NCI-H1048 (cell line): ENCODE measurements around the gene FOXP4.

ENCODE experiments used
- DNase-seq: peaks from one replicate; lab custom pipeline; 2025; lab: John Stamatoyannopoulos, UW

Gene FOXP4

DNA sequence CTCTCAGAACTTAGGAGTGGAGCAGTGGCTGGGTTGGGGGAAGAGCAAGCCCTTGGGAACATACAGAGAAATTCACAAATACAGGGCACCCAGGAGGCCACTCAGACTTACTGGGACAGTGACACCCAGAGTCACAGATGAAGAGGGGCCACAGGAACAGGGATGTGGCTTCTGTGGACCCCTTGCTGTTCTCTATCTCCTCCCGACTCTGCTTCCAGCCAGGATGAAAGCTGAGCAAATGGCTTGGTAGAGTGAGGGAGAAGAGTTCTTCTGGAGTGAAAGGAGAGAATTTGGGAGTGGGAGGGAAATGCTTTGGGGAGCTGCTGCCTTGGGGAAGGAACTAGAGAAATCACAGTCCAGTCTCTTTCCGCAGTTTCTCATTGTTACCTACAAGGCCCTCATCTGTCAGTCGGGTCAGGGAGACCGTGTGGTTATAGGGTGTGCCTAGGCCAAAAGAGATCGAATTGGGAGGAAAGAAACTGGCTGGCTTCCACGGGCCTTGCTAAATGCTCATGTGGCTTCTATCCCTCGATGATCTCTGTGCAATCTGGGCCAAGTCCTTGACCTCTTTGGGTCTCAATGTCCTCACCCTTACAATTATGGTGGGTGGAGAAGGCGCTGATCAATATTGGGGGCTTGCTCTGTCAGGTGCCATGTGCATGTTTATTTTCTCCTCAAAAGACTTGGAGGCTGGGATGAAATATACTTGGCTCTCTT lies 17.0 kb downstream of the FOXP4 start:
- no peak for DNase-seq

DNA sequence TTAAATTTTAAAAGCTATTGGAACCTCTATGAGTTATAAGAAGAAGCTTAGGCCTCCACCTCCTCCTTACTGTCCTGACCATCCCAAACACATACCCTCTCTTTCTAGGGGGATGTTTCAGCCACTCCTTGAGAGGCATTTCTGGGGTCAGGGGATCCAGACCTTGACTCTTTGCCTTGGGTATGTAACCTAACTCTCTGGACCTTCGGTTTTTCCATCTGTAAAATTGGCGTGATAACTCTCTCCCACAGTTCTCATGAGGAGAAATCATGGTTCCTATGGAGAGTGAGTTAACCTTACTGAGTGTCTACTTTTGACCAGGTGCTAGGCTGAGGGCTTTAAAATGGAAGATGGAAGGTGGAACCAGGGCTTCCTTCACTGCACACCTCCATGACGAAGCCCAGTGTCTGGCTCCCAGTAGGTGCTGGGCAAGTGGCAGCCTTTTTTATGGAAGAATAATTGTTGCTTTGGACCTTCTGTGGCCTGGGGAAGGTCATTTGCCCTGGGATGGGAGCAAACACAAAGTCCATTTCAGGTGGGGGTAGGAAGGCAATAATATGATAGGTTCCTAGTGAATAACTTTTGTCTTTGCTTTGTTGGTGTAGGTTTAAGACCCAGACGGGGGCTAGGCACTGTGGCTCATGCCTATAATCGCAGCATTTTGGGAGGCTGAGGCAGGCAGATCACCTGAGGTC lies 18.4 kb downstream of the FOXP4 start:
- no peak for DNase-seq

DNA sequence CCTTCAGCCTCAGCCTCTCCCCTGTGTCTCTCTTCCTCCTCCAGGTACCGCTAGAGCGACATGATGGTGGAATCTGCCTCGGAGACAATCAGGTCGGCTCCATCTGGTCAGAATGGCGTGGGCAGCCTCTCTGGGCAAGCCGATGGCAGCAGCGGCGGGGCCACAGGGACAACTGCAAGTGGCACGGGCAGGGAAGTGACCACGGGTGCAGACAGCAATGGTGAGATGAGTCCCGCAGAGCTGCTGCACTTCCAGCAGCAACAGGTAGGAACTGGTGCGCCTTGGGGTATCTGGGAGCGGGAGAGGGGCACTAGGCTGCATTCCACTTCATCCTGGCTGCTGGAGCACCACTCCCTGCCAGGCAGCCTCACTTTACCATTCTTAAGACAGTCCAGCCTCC lies 19.5 kb downstream of the FOXP4 start:
- no peak for DNase-seq

DNA sequence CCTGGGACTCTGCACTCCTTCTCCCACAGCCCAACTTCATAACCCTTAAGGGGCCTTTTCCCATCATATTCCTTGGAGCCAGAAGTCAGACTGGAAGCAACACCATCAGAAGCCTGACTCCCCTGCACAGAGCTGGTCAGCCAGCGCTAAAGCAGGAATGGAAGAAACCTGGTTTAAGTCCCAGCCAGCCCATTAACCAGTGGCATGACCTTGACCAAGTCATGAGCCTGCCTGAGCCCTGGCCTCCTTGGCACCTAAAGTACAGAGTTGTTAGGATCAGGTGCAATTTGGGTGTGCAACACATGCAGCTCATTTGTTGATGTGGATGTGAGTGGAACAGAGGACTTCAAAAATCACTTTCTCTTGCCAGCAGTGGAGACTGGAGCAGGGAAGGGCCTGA lies 20.8 kb downstream of the FOXP4 start:
- DNase-seq = no peak

DNA sequence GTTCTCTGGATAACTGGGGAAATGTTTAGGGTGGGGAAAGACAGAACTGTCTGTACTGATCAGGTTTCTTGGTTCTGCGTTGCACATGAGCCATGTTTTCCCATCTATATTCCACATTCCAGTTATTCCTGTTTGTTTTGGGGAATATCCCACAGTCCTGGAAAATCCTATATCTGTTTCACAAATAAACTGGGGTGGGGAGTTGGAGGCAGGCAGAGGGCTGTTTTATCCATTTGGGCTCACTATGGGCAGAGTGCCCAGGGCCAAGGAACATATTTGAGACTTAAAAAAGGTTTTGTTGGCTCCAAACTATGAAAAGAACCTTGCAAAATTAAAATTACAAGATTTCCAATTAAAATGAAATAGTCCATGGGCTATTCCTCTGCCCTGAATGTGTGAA lies 21.5 kb downstream of the FOXP4 start:
- no peak for DNase-seq

DNA sequence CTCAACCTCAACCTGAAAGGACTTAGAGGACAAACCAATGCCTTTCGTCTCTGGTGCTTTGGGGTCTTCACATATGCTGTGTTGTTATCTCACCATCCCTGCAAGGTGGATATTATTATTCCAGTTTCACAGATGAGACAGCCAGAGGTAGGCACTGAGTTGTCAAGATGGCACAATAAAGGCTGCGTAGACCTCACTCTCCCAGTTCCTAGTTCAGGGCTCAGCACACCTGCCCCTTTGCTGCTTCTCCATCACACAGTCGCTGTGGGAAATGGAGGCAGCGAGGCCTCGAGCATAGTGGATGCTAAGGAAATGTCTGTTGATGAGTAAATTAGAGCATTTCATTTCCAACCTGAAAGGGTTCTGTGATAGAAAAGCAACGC lies 22.0 kb downstream of the FOXP4 start:
- no peak for DNase-seq

DNA sequence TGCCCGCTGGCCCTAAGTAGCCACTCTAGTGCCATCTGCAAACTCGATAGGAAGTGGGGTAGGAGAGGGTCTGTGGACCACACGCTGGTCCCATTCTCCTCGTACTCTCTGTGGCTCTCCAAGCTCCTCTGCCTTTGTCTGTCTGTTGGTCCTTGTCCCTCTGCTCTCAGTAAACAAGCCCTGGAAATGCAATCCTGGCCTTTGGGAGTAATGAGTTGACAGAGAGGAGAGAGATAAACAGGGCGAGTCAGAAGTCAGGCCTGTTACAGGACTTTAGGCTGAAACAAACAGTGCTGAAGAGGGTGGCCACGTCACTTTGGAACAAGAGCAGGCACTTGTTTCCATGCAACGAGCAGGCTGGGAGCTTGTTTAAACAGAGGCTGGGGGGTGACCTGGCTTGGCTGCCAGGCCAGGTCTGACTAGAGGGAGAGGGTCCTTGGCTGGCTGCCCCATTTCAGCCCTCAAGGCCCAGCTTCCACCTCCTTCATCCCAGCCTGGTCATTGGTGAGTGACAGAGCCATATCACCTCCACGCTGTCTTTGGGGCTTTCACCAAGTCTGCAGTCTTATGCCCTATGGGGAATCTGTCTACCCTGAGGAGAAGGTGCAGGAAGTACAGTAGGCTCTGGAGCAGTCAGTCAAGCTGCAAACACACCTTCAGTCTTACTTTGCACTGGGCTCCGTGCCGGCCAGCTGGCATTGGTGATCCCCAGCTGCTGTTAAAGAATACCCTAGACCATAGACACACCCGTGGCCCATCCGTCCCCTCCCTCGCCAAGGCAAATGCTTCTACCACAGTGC lies 22.6 kb downstream of the FOXP4 start:
- no peak for DNase-seq

DNA sequence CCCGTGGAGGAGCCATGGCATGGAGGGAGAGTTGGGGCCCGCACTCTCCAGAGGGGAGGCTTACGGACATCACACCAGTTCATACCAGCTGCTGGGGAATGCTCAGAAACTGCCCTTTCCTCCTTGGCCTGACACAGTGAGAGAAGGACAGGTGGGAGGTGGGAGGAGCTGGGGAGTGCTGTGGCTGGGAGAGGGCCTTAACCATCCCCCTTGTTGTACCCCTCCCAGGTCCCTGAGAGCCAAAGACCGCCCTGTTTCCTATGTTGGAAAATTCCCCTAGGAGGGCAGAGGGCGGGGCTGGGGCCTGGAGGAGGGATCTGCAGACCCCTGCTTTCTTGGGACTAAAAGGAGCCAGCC lies 24.1 kb downstream of the FOXP4 start:
- no peak for DNase-seq

DNA sequence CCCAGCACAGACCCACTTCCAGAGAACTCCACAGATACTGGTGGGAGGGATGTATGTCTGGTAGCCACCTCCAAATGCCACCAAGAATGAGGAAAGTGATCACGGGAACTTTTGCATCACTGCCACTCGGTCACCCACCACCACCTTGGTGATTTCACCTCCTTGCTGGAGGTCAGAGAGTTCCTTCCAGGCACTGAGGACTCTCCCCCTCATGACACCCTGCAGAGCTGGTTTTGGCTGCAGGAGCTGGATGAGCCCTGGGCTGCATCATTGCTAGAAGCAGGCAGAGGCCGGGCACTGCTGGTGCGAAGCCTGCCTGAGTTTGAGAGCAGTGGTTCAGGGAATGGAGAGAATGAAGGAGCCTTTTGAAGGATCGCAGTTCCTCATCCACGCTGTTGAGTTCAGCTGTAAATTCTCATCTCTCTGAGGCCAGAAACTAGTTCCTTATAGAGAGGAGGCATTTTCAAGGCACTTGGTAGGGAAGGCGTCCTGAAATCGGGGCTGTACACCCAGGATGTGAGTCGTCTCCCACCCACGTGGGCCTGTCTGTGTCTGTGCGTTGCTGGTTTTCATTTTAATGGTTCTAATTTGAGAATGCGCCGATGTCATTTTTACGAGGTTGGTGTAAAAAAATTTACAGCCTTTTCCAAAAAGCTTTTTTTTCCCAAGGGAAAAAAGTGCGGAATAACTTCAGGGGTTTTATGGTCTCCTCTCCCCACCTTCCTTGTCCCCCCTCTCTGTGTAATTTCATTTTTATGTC lies 25.0 kb downstream of the FOXP4 start:
- DNase-seq = no peak

DNA sequence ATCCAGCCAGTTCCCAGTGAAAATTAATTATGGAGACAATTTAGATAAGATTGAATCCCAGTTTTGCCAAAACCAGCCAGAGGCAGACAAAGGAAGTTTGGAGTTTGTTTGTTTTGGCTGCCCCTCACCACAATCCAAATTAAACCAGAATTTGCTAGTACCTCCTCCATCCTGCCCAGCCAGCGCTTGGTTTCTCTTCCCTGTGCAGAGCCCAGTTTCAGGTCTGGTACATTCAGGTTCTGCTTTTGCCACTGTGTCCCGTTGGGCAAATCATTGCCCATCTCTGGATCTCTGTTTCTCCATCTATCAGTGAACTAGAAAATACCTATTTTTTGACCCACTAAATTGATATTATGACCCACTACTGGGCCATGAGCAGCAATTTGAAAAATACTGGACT lies 26.4 kb downstream of the FOXP4 start:
- DNase-seq = no peak

DNA sequence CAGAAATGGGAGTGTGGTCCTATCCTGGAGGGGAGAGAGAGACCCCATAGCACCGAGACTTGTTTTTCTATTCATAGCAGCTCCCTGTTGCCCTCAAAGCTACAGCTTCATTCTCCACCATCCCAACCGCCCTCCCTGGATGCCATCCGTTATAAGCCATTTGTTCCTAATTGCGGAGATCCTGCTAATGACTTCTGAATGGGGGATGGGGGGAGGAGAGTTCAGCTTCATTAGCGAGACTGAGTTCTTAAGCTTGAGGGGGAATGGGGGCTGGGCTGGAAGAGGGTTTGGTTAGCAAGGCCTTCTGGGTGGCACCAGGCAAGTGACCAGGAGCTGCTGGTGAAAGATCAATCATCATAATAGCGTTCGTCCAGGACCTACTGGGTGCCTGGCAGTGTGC lies 27.1 kb downstream of the FOXP4 start:
- no peak for DNase-seq

DNA sequence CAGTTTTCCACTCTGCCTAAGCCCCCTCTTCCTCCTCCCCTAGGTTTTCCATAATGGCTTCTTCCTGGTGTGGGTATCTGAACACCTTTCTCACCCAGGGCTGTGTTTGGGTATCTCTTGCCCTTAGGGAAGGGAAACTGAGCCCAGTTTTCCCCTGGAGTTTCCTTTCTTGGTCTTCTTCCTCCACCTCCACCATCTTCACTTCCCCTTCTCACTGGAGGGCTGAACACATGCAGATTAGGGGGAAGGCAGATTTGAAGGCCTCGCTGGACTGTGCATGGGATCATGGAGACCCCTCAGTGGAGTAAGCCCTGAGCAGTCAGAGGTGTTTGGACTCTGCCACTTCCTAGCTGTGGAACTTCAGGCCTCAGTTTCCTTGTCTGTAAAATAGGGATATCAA lies 27.8 kb downstream of the FOXP4 start:
- DNase-seq = no peak

DNA sequence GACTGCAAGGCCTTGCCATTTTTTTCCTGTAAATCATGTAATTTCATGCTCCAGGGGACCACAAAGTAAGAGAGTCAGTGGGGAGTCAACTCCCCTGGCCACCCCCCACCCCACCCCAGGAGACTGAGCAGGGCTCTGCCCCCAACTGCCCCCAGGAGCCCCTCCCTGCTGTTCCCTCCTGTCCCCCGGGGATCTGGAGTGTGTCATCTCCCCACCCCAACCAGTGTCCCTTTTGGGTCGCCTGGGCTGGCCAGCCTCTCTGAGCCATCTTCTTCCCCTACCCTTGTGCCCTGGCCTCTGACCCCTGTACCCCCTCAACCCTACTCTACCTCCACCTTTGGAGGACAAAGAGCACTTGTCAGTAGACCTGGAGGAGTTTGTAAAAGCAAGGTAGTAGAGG lies 29.4 kb downstream of the FOXP4 start:
- DNase-seq = no peak

DNA sequence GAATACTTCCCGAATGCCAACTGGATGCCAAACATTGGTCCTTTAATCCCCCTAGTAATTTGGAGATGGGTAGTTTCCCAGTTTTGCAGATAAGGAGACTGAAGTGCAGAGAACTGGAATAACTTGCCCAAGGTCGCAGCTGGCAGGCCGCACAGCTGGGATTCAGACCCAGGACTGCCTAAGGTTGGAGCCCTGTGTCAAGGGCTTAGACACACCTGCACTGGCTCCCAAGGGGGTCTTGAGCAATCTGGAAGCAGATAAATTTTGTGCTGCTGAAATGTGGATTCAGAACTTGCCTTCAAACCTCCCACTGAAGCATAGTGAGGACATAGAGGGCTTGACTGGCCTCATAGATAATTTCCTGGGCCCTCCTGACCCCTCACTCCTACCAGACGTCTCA lies 30.5 kb downstream of the FOXP4 start:
- no peak for DNase-seq

DNA sequence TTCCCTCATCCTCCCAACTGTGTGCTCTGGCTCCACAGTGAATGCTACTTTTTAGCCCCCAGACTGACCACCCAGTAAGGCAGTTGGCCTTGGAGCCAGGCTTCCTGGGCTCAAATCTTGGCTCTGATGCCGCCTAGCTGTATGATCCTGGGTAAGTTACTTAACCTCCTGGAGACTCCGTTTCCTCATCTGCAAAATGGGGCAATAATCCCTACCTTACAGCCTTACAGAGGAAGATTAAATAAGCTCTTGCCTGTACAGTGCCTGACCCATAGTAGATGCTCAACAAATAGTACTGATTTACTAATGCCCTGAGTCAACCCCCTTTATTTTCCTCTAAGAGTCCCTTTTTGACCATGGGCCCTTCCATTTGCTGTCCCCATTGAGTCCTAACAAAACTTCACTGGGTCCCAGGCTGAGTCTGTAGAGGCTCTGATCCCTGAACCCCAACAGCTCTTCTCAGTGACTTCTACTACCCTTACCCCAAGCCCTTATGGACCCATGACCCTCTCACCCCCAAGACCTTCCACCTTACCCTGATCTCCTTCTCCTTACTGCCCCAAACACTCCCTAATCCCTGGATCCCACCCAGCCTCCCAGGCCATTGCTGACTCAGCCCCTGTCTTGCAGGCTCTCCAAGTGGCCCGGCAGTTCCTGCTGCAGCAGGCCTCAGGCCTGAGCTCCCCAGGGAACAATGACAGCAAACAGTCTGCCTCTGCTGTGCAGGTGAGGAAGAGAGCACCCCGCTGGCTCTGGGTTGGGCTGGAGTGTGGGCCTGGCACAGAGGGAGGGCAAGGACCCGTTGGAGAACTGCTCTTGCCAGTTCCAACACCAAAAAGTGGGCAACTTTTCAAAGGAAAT lies 31.4 kb downstream of the FOXP4 start:
- DNase-seq = no peak

DNA sequence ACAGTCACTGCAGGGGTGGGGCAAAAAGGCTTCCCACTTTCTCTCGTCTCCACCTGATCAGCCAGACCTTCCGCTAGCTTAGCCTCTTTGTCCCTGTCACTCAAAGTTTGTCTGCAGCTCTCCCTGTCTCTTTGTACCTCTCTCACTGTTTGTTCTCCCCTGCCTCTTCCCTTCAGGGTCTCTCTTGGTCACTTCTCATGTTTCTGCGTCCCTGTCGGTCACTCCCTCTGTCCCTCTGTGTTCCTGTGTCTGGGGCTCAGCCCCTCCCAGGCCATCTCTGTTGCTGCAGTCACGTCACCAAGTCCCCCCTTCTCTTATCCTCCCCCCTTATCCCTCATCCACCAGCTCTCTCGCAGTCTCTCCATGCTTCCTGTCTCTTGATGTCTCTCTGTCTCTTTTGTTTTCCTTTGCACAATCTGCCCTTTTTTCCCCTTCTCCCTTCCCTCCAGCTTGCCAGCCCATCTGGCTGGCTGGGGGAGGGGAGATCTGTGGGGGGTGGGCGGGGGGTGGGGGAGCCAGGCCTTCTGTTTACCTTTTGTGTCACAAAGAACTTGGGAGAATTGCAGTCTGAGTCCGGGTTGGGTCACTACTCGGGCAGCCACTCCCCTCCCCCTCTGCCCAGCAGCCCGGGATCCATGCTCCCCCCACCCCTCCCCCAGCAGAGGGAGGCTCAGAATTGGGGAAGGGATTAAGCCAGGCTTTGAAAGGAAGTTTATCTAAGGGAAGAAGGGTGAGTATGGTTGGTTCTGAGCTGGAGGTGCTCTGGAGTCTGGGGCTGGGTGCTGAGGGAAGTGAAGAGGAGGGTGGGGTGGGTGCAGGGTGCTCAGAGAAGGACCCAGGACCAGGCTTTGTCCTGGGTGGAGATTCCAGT lies 32.3 kb downstream of the FOXP4 start:
- DNase-seq = no peak

DNA sequence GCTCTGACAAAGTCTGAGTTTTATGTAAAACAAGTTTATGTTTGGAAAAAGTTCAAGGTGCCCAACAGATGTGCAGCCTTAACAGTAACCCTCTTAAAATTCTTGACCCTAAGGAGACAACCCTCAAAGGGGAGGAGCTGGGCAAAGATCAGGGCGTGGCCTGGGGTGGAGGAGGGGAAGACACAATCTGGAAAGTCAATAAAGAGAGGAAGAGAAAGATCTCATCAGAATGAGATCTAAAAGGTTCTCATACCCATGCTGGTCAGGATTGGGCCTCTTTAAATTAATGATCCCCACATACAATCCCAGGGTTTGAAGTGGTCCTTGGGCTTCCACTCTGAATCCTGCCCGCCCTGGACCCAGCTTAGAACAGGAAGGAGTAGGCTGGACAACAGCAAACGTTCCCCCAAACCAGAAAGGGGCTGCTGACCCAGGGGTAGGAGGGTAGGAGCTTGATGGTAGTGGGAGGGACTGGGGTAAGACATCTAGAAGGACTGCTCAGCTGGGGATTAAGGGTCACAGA lies 33.0 kb downstream of the FOXP4 start:
- DNase-seq = no peak

DNA sequence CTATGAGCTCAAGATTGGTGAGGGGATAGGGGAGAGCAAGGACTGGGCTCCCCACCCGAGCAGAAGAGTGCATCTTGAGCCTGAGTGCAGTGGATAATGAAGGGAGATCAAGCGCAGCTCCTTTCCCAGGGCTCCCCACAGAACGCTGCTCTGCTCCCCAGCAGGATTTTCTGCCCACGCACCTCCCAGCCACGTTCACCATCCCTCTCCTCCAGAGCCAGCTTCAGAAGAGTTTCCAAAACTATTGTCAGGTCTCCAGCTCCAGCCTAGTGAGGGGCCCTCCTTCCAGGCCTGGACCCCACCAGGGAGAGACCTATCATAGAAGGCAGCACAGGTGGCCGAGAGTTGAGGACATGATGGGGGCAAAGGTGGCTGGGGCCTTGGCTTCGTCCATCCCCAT lies 34.5 kb downstream of the FOXP4 start:
- DNase-seq = no peak

DNA sequence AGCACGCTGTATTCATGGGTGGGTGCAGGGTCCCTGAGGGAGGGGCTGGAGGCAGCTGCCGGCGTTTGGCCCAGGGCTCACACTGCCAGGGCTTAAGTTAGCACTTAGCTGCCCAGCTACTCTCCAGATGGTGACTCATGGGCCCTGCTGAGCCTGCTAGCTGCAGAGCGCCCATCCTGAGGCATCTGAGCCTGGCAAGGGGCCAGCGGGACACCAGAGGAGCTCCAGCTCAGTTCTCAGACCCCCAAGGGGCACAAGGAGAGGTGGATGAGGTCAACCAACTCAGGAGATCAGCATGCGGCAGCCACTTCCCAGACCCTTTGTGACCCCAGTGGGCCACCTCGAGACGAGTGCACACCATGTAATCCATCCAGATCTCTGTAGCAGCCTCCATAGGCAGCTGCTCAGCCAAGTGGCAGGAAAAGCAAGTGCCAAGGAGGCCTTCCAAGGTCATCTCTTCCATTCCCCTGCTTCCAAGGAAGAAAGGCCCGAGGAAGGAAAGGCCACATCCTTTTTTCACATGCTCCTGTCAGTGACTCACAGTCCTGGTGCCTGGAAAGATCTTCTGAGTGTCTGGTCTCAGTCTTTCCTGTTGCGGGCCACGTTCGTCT lies 35.3 kb downstream of the FOXP4 start:
- no peak for DNase-seq

DNA sequence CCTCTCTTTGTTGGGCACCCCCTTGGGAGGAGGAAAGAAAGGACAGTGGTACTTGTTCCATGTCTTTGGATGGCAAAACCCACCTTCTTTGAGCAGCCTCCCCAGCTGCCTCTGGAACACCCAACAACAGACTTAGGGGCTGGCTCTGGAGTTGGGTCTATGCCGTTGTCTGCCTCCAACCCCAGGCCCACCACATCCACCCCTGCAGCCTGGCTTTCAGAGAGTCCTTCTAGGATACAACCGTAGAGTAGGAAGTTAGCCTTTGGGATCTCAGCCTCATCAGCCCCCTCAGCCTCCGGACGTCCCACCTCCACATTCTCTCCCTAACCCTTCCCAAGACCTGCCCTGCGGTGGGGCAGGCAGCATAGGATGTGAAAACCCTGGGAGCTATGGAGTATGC lies 36.4 kb downstream of the FOXP4 start:
- DNase-seq = no peak
